GM21619 (cell line): ENCODE data around the gene RPL27.
"Not testable (repeated sequence)": the region's sequence is repeated elsewhere in the genome, so short reads cannot be mapped to it uniquely, and the experiment has no call there.

Experiments
- ATAC-seq: cut with Tn5 transposase; IDR thresholded peaks from one replicate; pipeline ENCODE4 v1.9.1; 2021; ENCODE audit not compliant: unreplicated experiment

RPL27 gene

GRCh38 chr17:42992872-42993271, 5.3 kb upstream of the RPL27 start:
- ATAC-seq = no peak

- ATAC-seq = not testable (repeated sequence)
These were observed 4.3 kb upstream of the RPL27 start for GRCh38 chr17:42993913-42994312.

- ATAC-seq = no peak
These were observed 732 bp upstream of the RPL27 start for GRCh38 chr17:42997390-42997983.

GRCh38 chr17:42999003-42999525, 845 bp downstream of the RPL27 start:
- ATAC-seq = no peak

- not testable (repeated sequence) for ATAC-seq
These were observed 2.7 kb downstream of the RPL27 start for GRCh38 chr17:43000894-43001293.

GRCh38 chr17:43003542-43004172, 5.4 kb downstream of the RPL27 start:
- ATAC-seq = no peak

GRCh38 chr17:43006639-43007551, 8.7 kb downstream of the RPL27 start, which contains the start of gene IFI35:
Gene IFI35 (plus strand): TSS chr17:43006784. CDS start chr17:43006948, 164 bp downstream.
- peak; percentile 87 for ATAC-seq

GRCh38 chr17:43010667-43011308, 12.6 kb downstream of the RPL27 start:
- ATAC-seq = no peak

GRCh38 chr17:43011728-43012472, 13.7 kb downstream of the RPL27 start:
- ATAC-seq = no peak

- no peak for ATAC-seq
These were observed 15.1 kb downstream of the RPL27 start for GRCh38 chr17:43013296-43013695.

GRCh38 chr17:43014020-43014648, 15.9 kb downstream of the RPL27 start:
- no peak for ATAC-seq

GRCh38 chr17:43014649-43015542, 16.7 kb downstream of the RPL27 start:
- ATAC-seq = no peak

- no peak for ATAC-seq
These were observed 17.4 kb downstream of the RPL27 start for GRCh38 chr17:43015579-43015978.

GRCh38 chr17:43016216-43016615, 18.0 kb downstream of the RPL27 start:
- no peak for ATAC-seq

GRCh38 chr17:43018008-43018853, 20.0 kb downstream of the RPL27 start:
- no peak for ATAC-seq

GRCh38 chr17:43018932-43019331, 20.7 kb downstream of the RPL27 start:
- ATAC-seq = no peak

GRCh38 chr17:43019418-43019817, 21.2 kb downstream of the RPL27 start:
- no peak for ATAC-seq

GRCh38 chr17:43020030-43020621, 21.9 kb downstream of the RPL27 start:
- ATAC-seq = no peak
